GM12878 (cell line): ENCODE data around the gene FAM193A. TPM values are rescaled to one million over a fixed set of nuclear protein-coding genes. Genes with fewer than 3 reads are reported as not detected.
A peak's percentile ranks its signal among the peaks of the same experiment; 100 is the strongest.

Source experiments
- ATAC-seq: fragments of 200-7000 bp; cut with Tn5 transposase; 3 replicates; pipeline ENCODE4 v1.9.1; 2020; ENCODE audit warnings: mild to moderate bottlenecking, moderate library complexity
- BruUV-seq: library from RNA; stranded (reverse); fragments of 400-500 nt; replicated peaks from 2 replicates; lab custom pipeline; 2021; lab: Mats Ljungman, UMichigan
- CTCF ChIA-PET: fragments of 300-600 bp; sonication (Branson Sonifier 250); formaldehyde crosslinking; extraction: SDS; loops from one replicate; lab custom pipeline; 2021; ENCODE audit warnings: inconsistent platforms; lab: Yijun Ruan, JAX
- POLR2A ChIA-PET: fragments of 350-600 bp; formaldehyde crosslinking; extraction: SDS; loops from one replicate; lab custom pipeline; 2021; ENCODE audit warnings: inconsistent platforms; lab: Charles Lee
- RAD21 ChIA-PET: fragments of 300-600 bp; sonication (Branson Sonifier 250); formaldehyde crosslinking; loops from one replicate; lab custom pipeline; 2023; ENCODE audit warnings: antibody characterized with exemption; ENCODE audit not compliant: unreplicated experiment; lab: Charles Lee
- SMC1A ChIA-PET: fragments of 300-600 bp; sonication (Branson Sonifier 250); formaldehyde crosslinking; loops from one replicate; lab custom pipeline; 2023; ENCODE audit not compliant: unreplicated experiment, uncharacterized antibody; lab: Charles Lee
- DNase-seq: peaks from one replicate; pipeline ENCODE4 v3.0.0-alpha.2; 2011; ENCODE audit warnings: low read depth, low spot score
- FAIRE-seq: peaks from 3 replicates; lab custom pipeline; 2011; peaks lifted over from hg19 to GRCh38; lab: Jason Lieb, UNC
- H2AFZ ChIP-seq: 2 replicates; pipeline ENCODE4 v1.6.0; 2011; ENCODE audit warnings: low read depth, low read length, control low read depth; ENCODE audit not compliant: control insufficient read depth
- H3K27ac ChIP-seq: 2 replicates; pipeline ENCODE4 v1.5.1; 2011; ENCODE audit warnings: control low read depth; ENCODE audit not compliant: control insufficient read depth, insufficient read depth
- H3K27me3 ChIP-seq, 2 experiments: replicated peaks in 1 of 2; 2 replicates each; pipeline versions ENCODE4 v1.6.0 to v1.6.1; 2011; ENCODE audit warnings: low read length in 1 of 2; ENCODE audit not compliant: control insufficient read depth in 2 of 2, insufficient read depth in 2 of 2
- H3K36me3 ChIP-seq, 2 experiments: 2 replicates each; pipeline ENCODE4 v1.5.1; 2011; ENCODE audit warnings: low read length in 1 of 2; ENCODE audit not compliant: control insufficient read depth in 2 of 2, insufficient read depth in 2 of 2
- H3K4me1 ChIP-seq: 2 replicates; pipeline ENCODE4 v1.6.1; 2011; ENCODE audit warnings: mild to moderate bottlenecking, low read length, moderate library complexity, mixed read lengths; ENCODE audit not compliant: control insufficient read depth, insufficient read depth
- H3K4me2 ChIP-seq: 2 replicates; pipeline ENCODE4 v1.6.0; 2011; ENCODE audit warnings: control low read depth; ENCODE audit not compliant: control insufficient read depth, insufficient read depth
- H3K4me3 ChIP-seq: fragments of 200-600 bp; sonication (generic); 2 replicates; pipeline ENCODE4 v1.5.1; 2016
- H3K79me2 ChIP-seq: 2 replicates; pipeline ENCODE4 v1.6.0; 2011; ENCODE audit warnings: low read length; ENCODE audit not compliant: control insufficient read depth, insufficient read depth
- H3K9ac ChIP-seq: 2 replicates; pipeline ENCODE4 v1.8.0; 2011; ENCODE audit warnings: low read length, control low read depth, mixed read lengths; ENCODE audit not compliant: control insufficient read depth, insufficient read depth
- H3K9me3 ChIP-seq: replicated peaks from 3 replicates; pipeline ENCODE4 v1.5.1; 2011; ENCODE audit warnings: mild to moderate bottlenecking, low read length; ENCODE audit not compliant: control insufficient read depth, insufficient read depth
- H4K20me1 ChIP-seq: 2 replicates; pipeline ENCODE4 v1.6.0; 2011; ENCODE audit not compliant: control insufficient read depth, insufficient read depth
- ATF7 ChIP-seq: fragments of 450-650 bp; IDR thresholded peaks from 2 replicates; pipeline ENCODE4 v1.6.1; 2016; ENCODE audit warnings: low read depth, mild to moderate bottlenecking
- BACH1 ChIP-seq: fragments of 450-650 bp; IDR thresholded peaks from 2 replicates; pipeline ENCODE4 v1.6.1; 2017; ENCODE audit warnings: mild to moderate bottlenecking, borderline replicate concordance
- ETV6 ChIP-seq, 2 experiments: fragments of 450-650 bp in 1 of 2; IDR thresholded peaks in 1 of 2; conservative IDR thresholded peaks in 1 of 2; 2 replicates each; pipeline ENCODE4 v1.6.1; 2014; ENCODE audit warnings: antibody characterized with exemption in 1 of 2, borderline replicate concordance in 1 of 2, low read depth in 1 of 2, mild to moderate bottlenecking in 1 of 2, moderate library complexity in 1 of 2
- GABPA ChIP-seq: IDR thresholded peaks from 2 replicates; pipeline ENCODE4 v1.6.1; 2014; ENCODE audit warnings: antibody characterized with exemption, low read depth, mild to moderate bottlenecking, inconsistent platforms
- MXI1 ChIP-seq: fragments of 150-350 bp; IDR thresholded peaks from 2 replicates; pipeline ENCODE4 v1.6.1; 2011; ENCODE audit warnings: low read depth, mild to moderate bottlenecking, inconsistent platforms, low read length, improper control_type of control experiment
- NBN ChIP-seq: fragments of 450-650 bp; IDR thresholded peaks from 2 replicates; pipeline ENCODE4 v1.6.1; 2016
- PBX3 ChIP-seq: IDR thresholded peaks from 2 replicates; pipeline ENCODE4 v1.6.1; 2011; ENCODE audit warnings: mild to moderate bottlenecking, low read depth, low read length, moderate library complexity; ENCODE audit not compliant: insufficient replicate concordance
- RB1 ChIP-seq: fragments of 450-650 bp; formaldehyde crosslinking; IDR thresholded peaks from 2 replicates; pipeline ENCODE4 v1.6.1; 2017; ENCODE audit warnings: mild to moderate bottlenecking, borderline replicate concordance
- RUNX3 ChIP-seq: IDR thresholded peaks from 2 replicates; pipeline ENCODE4 v1.6.1; 2012; ENCODE audit warnings: low read length, inconsistent platforms
- SKIL ChIP-seq: fragments of 450-650 bp; IDR thresholded peaks from 2 replicates; pipeline ENCODE4 v1.6.1; 2017; ENCODE audit warnings: mild to moderate bottlenecking, low read depth, inconsistent platforms; ENCODE audit not compliant: poor library complexity, severe bottlenecking
- YY1 ChIP-seq: IDR thresholded peaks from 2 replicates; pipeline ENCODE4 v1.6.1; 2011; ENCODE audit warnings: low read depth, mild to moderate bottlenecking, low read length
- ZNF687 ChIP-seq: fragments of 450-650 bp; IDR thresholded peaks from 2 replicates; pipeline ENCODE4 v1.6.1; 2017; ENCODE audit warnings: mild to moderate bottlenecking, moderate library complexity
- WGBS: methylation state at CpG from one replicate; pipeline ENCODE4 v1.1.6; 2016; ENCODE audit warnings: low lambda C conversion rate; ENCODE audit not compliant: insufficient replicate concordance, insufficient coverage; ENCODE audit errors: missing lambda C conversion rate; 5-methylcytosine and 5-hydroxymethylcytosine counted together
- in situ Hi-C: fragments of 300-500 bp; cut with MboI; formaldehyde crosslinking; loops from 9 replicates; pipeline ENCODE4 v1.14.3; 2018; ENCODE audit warnings: mixed read lengths
- intact Hi-C: fragments of 100-400 bp; cut with micrococcal nuclease; formaldehyde crosslinking; loops from one replicate; pipeline ENCODE4 v1.14.2; 2022; ENCODE audit not compliant: unreplicated experiment
- polyA plus RNA-seq, 11 experiments: library from polyadenylated mRNA; depleted of rRNA in 4 of 11; unstranded in 6 of 11; stranded (reverse) in 5 of 11; fragments of >200 nt; fragmentation: Nextera tagmentation in 4 of 11; fragmentation: Illumina TruSeq in 1 of 11; extraction: Ambion mirVana in 4 of 11; extraction: Trizol in 1 of 11; gene quantifications; 1 replicate in 1 of 11; 2 replicates in 10 of 11; pipeline versions ENCODE4 v1.2.1 to v1.2.3, GENCODE V29; 2011 to 2016; ENCODE audit warnings: inconsistent platforms in 2 of 11, missing spikeins in 2 of 11, low read depth in 1 of 11
- total RNA-seq, 4 experiments: library from RNA; depleted of rRNA in 3 of 4; stranded (reverse); fragments of >200 nt in 3 of 4; fragmentation: Illumina TruSeq in 1 of 4; extraction: Trizol in 1 of 4; gene quantifications; 2 replicates each; pipeline versions ENCODE4 v1.2.1 to v1.2.3, GENCODE V29; 2013 to 2021

The FAM193A gene
- total and polyA plus RNA-seq, 10 of the 15 experiments (the other 5 are each of a cell fraction or from before 2014, with no cell fraction given) = 0.52 to 23.3 (median 7.4) TPM

GRCh38 chr4:2487632-2488031, 48.8 kb upstream of the FAM193A start:
- Histone ChIP-seq H3K27me3 (no peaks in the 10 kb centered on the region), H3K4me2 (peak overlapping the region; percentile 31), H3K9me3 (no peaks in the 10 kb centered on the region), H3K4me3 (no peak overlapping the region; the same call in 1 of the 2 replicates), H3K4me1 (peaks cover 57% of the 10 kb centered on the region), H3K79me2 (peaks cover 90% of the 10 kb centered on the region), H3K36me3 (peaks cover 23 to 34% of the 10 kb centered on the region in 2 experiments), H2AFZ (no peak overlapping the region), H3K27ac (peak overlapping the region; percentile 22; the same call in 1 of the 2 replicates), H4K20me1 (peaks cover 38% of the 10 kb centered on the region), H3K9ac (peak overlapping the region; percentile 2; the same call in 1 of the 2 replicates)
- WGBS = 5% methylated on average over 6 of the region's 6 CpGs
- FAIRE-seq (no peak), ATAC-seq (peak; percentile 81), DNase-seq (no peak)
- BruUV-seq = no TSS peak
- in situ Hi-C loops (no loop called here), intact Hi-C loops (no loop called here)
- ChIA-PET POLR2A (interaction anchor here (0.5 to 9.1 kb wide), 4 partner anchors 9 to 416 kb away, joined by 4 to 80 read pairs (median 6); partner anchors contain the start of gene RNF4), CTCF (interaction anchor here (0.9 to 1.5 kb wide), 5 partner anchors 10 to 48 kb away, joined by 3 to 4 read pairs (median 3); no protein-coding TSS in a partner anchor), SMC1A (interaction anchor here (0.7 to 12.4 kb wide), 7 partner anchors 8 to 225 kb away, joined by 3 to 113 read pairs (median 4); partner anchors contain the start of gene RNF4), RAD21 (interaction anchor here (1.0 to 8.0 kb wide), 4 partner anchors 9 to 75 kb away, joined by 3 to 51 read pairs (median 8); partner anchors contain the start of genes FAM193A and RNF4)
- TF ChIP-seq ATF7 = peak; percentile 43; the same call in 1 of the 2 replicates
- no peak for TF ChIP-seq GABPA
- TF ChIP-seq PBX3 = no peak
- peak; percentile 51; the same call in 1 of the 2 replicates for TF ChIP-seq ZNF687
- no peak for TF ChIP-seq RB1
- TF ChIP-seq MXI1 = 0 out of 2 replicates have a peak, but pooled peaks have one; percentile 25
- 0 out of 2 replicates have a peak, but pooled peaks have one; percentile 20 for TF ChIP-seq YY1
- peak in 1 of 2 experiments; percentile 52; a peak in 1 of 4 replicates for TF ChIP-seq ETV6 (conservative IDR thresholded peaks at IDR 0.05 in 1 of 2, IDR thresholded peaks at IDR 0.05 in 1 of 2; ENCODE audit: borderline replicate concordance in 1 of 2, low read depth in 1 of 2)
- TF ChIP-seq RUNX3 = peak; percentile 75
- peak; percentile 24 for TF ChIP-seq SKIL
- peak; percentile 46; the same call in 1 of the 2 replicates for TF ChIP-seq BACH1
- TF ChIP-seq NBN = peak; percentile 66
